Measurements from ENCODE around the gene GFI1.

GRCh38 chr1:92503926-92504285 lies 17.2 kb upstream of the GFI1 start:
- no peak for TF ChIP-seq CTCF (IDR thresholded peaks at IDR 0.05)
- no peak for TF ChIP-seq POLR2A (IDR thresholded peaks at IDR 0.05)
